ENCODE results near the gene TNFSF4.

DNA sequence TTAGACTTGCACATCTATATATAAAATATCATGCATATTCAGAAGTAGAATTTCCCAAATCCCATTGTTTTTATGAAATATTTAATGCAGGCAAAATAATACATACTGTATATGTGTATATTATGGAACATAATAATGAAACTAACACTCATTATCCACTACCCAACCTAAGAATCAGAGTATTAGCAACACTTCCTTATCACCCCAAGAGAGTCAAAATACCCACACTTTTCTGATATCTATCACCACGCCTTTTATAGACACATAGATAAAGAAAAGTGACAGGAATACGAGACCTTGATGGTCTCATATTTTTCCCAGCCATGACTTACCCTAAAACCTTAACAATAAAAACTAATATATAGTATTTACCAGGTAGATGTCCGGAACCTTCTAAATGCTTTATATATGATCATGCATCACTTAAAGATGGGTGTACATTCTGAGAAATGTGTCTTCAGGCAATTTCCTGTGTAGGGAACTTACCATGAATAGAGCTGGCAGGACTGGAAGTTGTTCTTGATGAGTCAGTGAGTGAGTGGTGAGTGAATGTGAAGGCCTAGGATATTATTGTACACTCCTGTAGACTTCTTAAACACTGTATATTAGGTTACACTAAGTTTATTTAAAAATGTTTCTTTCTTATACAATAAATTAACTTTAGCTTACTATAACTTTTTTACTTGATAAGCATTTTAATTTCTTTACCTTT, 45.5 kb downstream of the TNFSF4 start:
- TF ChIP-seq, protein P1, sequence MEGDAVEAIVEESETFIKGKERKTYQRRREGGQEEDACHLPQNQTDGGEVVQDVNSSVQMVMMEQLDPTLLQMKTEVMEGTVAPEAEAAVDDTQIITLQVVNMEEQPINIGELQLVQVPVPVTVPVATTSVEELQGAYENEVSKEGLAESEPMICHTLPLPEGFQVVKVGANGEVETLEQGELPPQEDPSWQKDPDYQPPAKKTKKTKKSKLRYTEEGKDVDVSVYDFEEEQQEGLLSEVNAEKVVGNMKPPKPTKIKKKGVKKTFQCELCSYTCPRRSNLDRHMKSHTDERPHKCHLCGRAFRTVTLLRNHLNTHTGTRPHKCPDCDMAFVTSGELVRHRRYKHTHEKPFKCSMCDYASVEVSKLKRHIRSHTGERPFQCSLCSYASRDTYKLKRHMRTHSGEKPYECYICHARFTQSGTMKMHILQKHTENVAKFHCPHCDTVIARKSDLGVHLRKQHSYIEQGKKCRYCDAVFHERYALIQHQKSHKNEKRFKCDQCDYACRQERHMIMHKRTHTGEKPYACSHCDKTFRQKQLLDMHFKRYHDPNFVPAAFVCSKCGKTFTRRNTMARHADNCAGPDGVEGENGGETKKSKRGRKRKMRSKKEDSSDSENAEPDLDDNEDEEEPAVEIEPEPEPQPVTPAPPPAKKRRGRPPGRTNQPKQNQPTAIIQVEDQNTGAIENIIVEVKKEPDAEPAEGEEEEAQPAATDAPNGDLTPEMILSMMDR (conservative IDR thresholded peaks at IDR 0.05; ENCODE audit: low read depth, low read length): no peak
- no peak for TF ChIP-seq EZH2 (IDR thresholded peaks at IDR 0.05; ENCODE audit: low read length, unreplicated experiment)
